Glutamatergic neuron (in vitro differentiated cells): ENCODE results near the gene GYPC. TPM values are rescaled to one million over a fixed set of nuclear protein-coding genes. Genes with fewer than 3 reads are reported as not detected.
A peak's percentile ranks its signal among the peaks of the same experiment; 100 is the strongest.

Source experiments
- DNase-seq: peaks from one replicate; pipeline ENCODE4 v3.0.0; 2022
- H3K27ac Mint-ChIP-seq: one replicate; pipeline ENCODE4 v1.8.0; 2020; ENCODE audit warnings: mild to moderate bottlenecking, mixed read lengths, inconsistent platforms; ENCODE audit not compliant: unreplicated experiment
- H3K27me3 Mint-ChIP-seq: one replicate; pipeline ENCODE4 v1.8.0; 2020; ENCODE audit warnings: mild to moderate bottlenecking, moderate library complexity, mixed read lengths, inconsistent platforms; ENCODE audit not compliant: unreplicated experiment
- H3K36me3 Mint-ChIP-seq: one replicate; pipeline ENCODE4 v1.8.0; 2020; ENCODE audit warnings: mild to moderate bottlenecking, mixed read lengths, inconsistent platforms; ENCODE audit not compliant: unreplicated experiment
- H3K4me1 Mint-ChIP-seq: one replicate; pipeline ENCODE4 v1.8.0; 2020; ENCODE audit warnings: mild to moderate bottlenecking, low read depth, mixed read lengths, inconsistent platforms; ENCODE audit not compliant: unreplicated experiment
- H3K4me3 Mint-ChIP-seq: one replicate; pipeline ENCODE4 v1.8.0; 2020; ENCODE audit warnings: mild to moderate bottlenecking, mixed read lengths, inconsistent platforms; ENCODE audit not compliant: unreplicated experiment
- H3K9me3 Mint-ChIP-seq: one replicate; pipeline ENCODE4 v1.8.0; 2020; ENCODE audit warnings: mild to moderate bottlenecking, moderate library complexity, mixed read lengths, inconsistent platforms; ENCODE audit not compliant: unreplicated experiment
- total RNA-seq: library from RNA; stranded (reverse); fragmentation: NEBNext Ultra II Directional; extraction: Animal tissue kit (Norgen Biotek cat#: 25700); gene quantifications from one replicate; pipeline ENCODE4 v1.2.1, GENCODE V29; 2021; ENCODE audit not compliant: unreplicated experiment
- TF ChIP-seq, protein P1 (sequence below): fragments of 200-600 bp; sonication (generic); IDR thresholded peaks from one replicate; pipeline ENCODE4 v1.5.0; 2021; ENCODE audit not compliant: partially characterized antibody, unreplicated experiment

The GYPC gene
- total RNA-seq, 1 donor from 2014 or later: 2.0 TPM

DNA sequence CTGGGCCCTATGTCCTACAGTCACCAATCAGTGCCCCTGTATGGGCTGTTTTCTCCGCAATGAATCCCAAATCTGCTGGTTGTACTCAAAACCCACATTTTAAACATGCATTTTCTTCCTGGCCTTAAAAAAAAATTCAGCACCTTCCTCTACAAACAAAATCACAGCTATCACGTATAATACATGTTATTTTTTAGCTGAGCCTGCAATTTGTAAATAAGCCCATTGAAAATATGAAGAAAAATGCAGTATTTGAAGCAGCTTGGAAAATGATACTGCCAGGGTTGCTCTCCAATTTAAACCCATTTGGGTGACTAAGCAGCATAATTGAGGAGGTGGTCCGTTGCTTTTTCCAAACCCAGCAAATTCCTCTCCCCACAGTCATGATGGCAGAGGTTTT lies 33.0 kb upstream of the GYPC start:
- DNase-seq: no peak
- peaks cover 5% of the 10 kb centered on the region for H3K36me3 Mint-ChIP-seq
- no peak overlapping the region for H3K27ac Mint-ChIP-seq
- no peaks in the 10 kb centered on the region for H3K27me3 Mint-ChIP-seq
- H3K4me1 Mint-ChIP-seq: no peaks in the 10 kb centered on the region
- H3K4me3 Mint-ChIP-seq: no peak overlapping the region
- TF ChIP-seq, protein P1, sequence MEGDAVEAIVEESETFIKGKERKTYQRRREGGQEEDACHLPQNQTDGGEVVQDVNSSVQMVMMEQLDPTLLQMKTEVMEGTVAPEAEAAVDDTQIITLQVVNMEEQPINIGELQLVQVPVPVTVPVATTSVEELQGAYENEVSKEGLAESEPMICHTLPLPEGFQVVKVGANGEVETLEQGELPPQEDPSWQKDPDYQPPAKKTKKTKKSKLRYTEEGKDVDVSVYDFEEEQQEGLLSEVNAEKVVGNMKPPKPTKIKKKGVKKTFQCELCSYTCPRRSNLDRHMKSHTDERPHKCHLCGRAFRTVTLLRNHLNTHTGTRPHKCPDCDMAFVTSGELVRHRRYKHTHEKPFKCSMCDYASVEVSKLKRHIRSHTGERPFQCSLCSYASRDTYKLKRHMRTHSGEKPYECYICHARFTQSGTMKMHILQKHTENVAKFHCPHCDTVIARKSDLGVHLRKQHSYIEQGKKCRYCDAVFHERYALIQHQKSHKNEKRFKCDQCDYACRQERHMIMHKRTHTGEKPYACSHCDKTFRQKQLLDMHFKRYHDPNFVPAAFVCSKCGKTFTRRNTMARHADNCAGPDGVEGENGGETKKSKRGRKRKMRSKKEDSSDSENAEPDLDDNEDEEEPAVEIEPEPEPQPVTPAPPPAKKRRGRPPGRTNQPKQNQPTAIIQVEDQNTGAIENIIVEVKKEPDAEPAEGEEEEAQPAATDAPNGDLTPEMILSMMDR: no peak
- H3K9me3 Mint-ChIP-seq: no peaks in the 10 kb centered on the region

DNA sequence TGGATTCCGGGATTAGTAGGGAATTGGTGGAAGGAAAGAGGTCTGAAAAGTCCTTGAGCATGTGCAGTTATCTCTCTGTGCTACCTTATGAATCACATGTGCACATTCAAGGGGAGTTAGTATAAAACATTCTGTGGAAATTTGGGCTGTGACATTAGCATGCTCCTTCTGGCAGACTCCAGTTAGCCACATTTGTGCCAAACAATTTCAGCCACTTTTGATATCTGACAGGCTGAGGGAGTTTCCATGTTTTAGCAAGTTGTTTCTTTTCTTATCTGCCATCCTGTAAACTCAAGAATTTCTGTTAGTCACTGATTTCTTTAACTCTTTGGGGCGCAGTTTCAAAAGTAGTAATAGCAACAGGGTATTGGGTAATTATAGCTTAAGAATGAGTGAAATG lies 28.3 kb upstream of the GYPC start:
- no peak for DNase-seq
- TF ChIP-seq, protein P1: no peak
- no peak overlapping the region for H3K27ac Mint-ChIP-seq

DNA sequence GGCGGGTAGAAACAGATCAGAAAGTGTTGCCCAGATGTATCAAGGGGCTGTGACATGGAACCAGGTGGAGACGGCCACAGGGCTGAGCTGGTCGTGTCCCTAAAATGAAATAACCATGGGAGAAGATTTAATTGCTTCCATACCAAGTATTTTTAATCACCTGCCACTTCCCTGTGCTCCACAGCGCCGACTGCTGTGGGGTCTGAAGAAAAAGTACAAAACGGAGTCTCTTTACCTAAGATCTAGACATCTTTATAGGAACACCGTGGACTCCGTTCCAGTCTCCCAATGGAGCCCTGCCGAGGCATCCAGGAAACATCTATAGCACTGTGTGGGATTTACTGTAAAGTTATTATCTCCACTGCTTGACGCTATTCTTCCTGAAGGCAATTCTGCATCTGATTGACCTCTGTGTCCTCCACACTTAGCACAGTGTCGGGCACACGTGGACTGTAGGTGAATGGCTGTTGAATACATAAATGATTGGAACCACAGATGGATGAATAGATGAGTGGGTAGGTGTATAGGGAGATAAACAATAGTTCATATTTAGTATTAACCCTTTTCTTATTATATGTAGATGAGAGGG lies 21.6 kb upstream of the GYPC start:
- no peak overlapping the region for H3K27ac Mint-ChIP-seq
- no peaks in the 10 kb centered on the region for H3K4me1 Mint-ChIP-seq
- peak; percentile 41 for DNase-seq
- peaks cover 6% of the 10 kb centered on the region for H3K27me3 Mint-ChIP-seq
- no peaks in the 10 kb centered on the region for H3K36me3 Mint-ChIP-seq
- H3K9me3 Mint-ChIP-seq: peaks cover 4% of the 10 kb centered on the region
- H3K4me3 Mint-ChIP-seq: no peak overlapping the region
- TF ChIP-seq, protein P1: peak; percentile 28

More for the DNA sequence above, 28.3 kb upstream of the GYPC start:
- H3K36me3 Mint-ChIP-seq: no peaks in the 10 kb centered on the region
- no peak overlapping the region for H3K4me3 Mint-ChIP-seq
- no peaks in the 10 kb centered on the region for H3K9me3 Mint-ChIP-seq
- H3K27me3 Mint-ChIP-seq: no peaks in the 10 kb centered on the region
- H3K4me1 Mint-ChIP-seq: no peaks in the 10 kb centered on the region

DNA sequence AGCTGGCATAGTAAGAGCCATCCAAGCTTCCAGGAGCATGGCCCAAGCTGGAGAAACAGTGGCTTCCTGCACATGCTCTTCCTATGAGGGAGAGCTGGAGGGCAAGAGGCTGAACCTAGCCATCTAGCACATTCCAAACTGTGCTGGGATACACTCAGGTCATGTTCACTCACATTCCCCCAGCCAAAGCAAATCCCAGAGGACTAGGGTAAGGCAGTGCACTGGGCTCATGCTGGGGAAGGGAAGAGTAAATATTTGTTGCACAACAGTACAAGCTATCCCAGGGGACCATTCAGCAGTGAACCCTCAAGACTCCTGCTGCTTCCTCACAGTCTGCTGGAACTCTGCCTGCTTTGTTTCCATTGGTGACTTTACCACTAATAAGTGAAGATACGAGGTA lies 20.7 kb upstream of the GYPC start:
- no peak overlapping the region for H3K4me3 Mint-ChIP-seq
- H3K27me3 Mint-ChIP-seq: peaks cover 6% of the 10 kb centered on the region
- H3K9me3 Mint-ChIP-seq: peaks cover 4% of the 10 kb centered on the region
- TF ChIP-seq, protein P1: no peak
- H3K27ac Mint-ChIP-seq: no peak overlapping the region
- DNase-seq: no peak
- H3K36me3 Mint-ChIP-seq: no peaks in the 10 kb centered on the region
- H3K4me1 Mint-ChIP-seq: no peaks in the 10 kb centered on the region

DNA sequence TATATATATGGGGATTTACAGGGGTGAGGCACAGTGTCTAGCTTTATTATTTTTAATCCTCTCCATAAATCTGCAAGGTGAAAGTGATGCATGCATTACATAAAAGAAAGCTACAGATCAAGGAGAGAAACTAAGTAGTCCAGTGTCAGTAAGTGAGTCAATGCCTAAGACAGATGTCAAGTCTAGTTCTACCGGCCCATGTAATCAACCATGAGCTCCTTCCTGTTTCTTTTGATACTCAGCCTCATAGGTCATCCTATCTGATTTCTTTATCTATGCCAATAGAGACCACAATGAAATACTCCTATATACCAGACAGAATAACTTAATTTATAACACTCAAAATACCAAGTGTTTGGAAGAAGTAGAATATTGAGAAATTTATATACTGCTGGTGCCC lies 20.2 kb upstream of the GYPC start:
- H3K27ac Mint-ChIP-seq: no peak overlapping the region
- peaks cover 6% of the 10 kb centered on the region for H3K27me3 Mint-ChIP-seq
- TF ChIP-seq, protein P1: no peak
- H3K4me3 Mint-ChIP-seq: no peak overlapping the region
- H3K4me1 Mint-ChIP-seq: no peaks in the 10 kb centered on the region
- H3K9me3 Mint-ChIP-seq: peaks cover 4% of the 10 kb centered on the region
- no peak for DNase-seq
- no peaks in the 10 kb centered on the region for H3K36me3 Mint-ChIP-seq
